Lung microvascular endothelial cell (primary cell): ENCODE results near the gene CENPQ. TPM values are rescaled to one million over a fixed set of nuclear protein-coding genes. Genes with fewer than 3 reads are reported as not detected.

Source experiments
- DNase-seq, 2 donors: peaks; one replicate each; pipeline versions ENCODE4 v3.0.0 to v3.0.0-alpha.2; 2010; ENCODE audit warnings: low read depth in 2 of 2
- total RNA-seq: library from RNA; depleted of rRNA; stranded (reverse); fragments of >200 nt; gene quantifications from 2 replicates; pipeline ENCODE4 v1.2.1, GENCODE V29; 2014

CENPQ gene
- total RNA-seq, 1 donor from 2014 or later = 2.0 TPM

DNA sequence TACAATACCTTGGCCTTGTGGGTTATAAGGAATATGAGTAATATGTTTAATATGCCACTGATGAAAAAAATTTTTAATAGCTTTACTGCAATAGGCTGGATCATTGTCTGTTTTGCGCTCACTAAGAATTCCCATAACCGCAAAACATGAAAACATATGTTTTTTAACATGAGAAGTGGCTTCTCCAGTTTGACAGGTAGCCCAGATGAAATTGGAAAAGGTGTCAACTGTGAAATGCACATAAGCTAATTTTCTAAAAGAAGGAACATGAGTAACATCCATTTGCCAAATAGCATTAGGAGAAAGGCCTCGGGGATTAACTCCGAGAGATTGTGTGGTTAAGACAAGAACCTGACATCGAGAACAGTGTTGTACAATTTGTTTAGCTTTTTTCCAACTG, 41.5 kb downstream of the CENPQ start:
- DNase-seq = no peak

DNA sequence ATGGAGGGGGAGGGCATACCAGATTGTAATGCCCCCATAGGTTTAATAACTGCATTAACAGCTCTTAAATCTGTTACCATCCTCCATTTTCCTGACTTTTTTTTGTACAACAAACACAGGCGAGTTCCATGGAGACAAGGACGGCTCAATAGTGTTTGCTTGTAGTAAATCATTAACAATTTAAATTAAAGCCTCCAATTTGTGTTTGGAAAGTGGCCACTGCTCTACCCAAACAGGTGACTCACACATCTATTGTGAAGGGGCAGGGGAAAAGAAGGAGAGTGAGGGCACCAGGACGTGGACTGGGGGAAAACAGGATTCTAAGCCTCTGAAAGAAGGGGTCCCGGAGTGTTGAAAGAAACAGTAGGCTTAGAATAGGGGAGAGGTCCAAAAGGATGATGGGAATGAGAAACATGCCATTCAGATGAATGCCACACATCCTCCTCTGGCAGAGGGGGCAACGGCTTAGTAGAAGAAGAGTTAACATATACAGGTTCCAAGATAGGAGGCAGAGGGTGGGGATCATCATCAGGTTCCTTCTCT, 43.5 kb downstream of the CENPQ start:
- no peak for DNase-seq

DNA sequence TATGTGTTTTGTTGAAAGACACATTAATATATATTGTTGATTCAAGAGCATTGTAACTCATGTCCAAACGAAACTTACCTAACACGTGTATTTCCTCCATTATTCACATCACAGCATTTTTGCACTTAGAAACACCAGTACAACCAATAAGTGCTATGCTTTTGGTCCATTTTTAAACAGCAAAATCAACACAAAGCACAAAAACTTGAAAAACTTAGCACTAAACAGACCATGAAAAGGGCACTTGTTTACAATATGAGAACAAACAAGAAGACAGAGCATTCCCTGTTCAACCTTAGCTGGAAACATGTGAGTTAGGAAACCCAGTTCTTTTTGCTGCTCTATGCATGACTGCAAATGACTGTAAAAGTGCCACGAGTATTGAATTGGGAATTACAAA, 46.2 kb downstream of the CENPQ start:
- no peak for DNase-seq

DNA sequence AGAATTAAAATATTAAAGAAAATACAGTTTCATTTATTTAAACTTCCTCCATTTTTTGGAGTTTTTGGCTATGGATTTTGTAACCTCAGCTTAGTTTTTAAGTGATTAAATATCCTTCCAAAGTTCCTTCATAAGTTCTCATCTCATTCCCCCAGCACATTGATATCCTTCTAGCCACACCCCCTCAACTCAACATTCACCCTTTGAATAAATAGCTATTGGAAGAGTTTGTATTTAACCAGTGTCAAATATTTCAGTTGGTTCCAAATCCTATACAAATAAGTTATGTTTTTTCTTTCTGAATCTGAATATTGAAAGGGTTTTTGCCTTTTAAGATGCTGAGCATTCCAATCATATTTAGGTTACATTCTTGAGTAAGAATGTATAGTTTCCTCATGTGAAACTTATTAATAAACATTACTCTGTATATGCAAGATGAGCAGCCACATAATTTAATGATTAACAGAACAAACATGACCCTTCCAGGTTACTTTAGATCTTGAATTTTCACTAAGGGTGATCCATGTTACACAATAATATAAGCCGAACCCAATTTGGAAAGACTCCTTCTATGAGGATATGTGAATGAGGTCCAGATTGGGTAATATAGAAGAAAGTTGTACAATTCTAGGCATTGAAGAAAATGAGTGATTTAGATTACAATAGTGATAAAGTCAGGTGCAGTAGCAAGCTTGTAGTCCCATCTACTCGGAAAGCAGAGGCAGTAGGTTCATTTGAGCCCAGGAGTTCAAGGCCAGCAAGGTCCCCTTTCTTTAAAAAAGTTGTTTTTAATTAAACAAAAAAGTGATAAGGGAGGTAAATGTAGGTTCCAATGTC, 50.2 kb downstream of the CENPQ start:
- DNase-seq = no peak

DNA sequence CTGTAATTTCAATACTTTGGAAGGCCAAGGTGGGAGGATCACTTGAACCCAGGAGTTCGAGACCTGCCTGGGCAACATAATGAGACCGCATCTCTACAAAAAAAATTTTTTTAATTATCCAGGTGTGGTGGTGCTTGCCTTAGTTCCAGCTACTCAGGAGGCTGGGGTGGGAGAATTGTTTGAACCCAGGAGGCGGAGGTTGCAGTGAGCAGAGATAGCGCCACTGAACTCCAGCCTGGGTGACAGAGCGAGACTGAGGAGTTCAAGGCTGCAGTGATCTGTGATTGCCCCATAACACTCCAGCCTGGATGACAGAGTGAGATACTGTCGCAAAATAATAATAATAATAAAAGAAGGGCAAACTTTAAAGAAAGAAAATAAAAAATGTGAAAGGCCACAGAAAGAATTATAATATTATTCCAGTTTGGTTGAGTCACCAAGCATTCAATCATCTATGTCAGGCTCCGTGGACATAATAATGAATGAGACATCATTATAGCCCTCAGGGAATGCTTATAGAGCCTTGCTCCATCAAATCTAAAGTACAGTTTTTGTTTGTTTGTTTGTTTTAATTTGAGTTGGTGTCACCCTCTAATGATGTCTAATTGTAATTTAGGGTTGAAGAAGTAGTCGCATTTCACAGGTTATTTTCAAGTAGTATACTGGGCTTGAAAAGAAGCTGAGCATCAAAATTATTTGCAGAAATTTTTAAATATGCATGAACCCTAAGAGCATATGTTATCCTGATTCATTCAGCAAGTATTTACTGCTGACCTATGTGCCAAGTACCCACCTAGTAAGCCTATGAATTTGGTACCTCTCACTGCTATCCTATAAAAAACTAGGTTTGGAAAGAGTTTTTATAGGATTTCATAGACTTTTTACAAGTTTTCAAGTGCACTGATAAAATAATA, 51.7 kb downstream of the CENPQ start:
- DNase-seq = no peak

DNA sequence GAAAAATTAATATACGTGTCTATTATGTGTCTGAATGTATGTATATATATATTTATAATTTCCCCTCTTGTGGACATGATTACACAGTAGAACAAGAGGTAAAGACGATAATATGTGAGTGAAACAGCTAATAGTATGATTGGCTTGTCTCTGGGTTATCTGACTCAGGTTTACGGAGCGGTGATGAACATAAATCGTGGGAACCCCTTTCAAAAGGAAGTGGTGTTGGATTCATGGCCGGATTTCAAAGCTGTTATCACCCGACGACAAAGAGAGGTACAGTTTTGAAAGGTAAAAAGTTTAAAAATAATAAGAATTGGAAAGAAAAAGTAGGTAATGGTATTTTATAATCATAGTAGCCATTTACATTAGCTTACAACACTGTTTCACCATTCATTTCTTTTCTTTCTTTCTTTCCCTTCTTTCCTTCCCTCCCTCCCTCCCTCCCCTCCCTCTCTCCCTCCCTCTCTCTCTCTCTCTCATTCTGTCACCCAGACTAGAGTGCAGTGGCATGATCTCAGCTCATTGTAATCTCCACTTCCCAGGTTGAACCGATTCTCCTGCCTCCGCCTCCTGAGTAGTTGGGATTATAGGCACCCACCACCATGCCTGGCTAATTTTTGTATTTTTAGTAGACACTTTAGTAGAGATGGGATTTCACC, 52.4 kb downstream of the CENPQ start:
- no peak for DNase-seq

DNA sequence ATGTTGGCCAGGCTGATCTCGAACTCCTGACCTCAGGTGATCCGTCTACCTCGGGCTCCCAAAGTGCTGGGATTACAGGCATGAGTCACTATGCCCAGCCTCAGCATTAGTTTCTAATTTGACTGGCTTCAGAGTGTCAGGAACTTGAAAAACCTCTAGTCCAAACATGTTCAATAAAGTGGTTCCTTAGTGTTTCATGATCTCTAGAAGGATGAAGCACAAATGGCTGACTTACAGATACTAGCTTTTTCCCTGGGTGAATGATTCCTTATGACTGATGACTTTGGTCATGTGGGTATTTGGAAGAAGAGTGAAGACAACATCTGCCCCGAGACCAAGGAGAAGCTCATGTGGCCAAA, 53.0 kb downstream of the CENPQ start:
- DNase-seq = no peak

DNA sequence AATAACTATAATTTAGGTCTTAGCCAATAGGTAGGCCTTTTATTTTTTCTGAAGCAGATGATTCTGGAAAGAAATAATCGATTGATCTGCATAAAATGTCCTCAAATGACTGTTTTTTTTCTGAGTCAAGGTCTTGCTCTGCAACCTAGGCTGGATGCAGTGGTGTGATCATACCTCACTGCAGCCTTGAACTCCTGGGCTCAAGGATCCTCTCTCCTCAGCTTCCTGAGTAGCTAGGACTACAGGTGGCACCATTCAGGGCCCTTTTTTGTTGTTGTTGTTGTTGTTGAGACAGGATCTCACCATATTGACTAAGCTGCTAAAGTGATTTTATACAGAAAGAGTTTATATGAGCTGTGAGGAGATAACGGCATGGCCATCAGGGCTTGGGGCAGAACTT, 54.7 kb downstream of the CENPQ start:
- DNase-seq = no peak

DNA sequence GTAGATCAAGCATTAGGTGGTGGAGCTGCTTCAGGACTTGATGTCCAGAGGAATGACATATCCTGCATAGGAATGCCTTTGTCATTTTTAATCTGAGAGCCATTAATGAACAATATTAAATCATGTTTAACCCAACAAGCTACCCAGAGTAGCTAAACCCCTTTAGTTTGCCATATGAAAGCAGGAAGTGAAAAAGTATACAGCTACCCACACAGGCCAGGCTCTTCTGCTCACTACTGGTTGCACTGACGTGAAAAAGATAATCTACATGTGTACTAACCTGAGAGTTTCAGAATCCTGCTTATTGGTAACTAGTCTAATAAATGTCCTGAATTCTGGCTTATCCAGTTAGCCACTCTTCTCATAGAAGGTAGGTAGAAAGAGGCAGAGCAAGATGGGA, 56.5 kb downstream of the CENPQ start:
- no peak for DNase-seq

DNA sequence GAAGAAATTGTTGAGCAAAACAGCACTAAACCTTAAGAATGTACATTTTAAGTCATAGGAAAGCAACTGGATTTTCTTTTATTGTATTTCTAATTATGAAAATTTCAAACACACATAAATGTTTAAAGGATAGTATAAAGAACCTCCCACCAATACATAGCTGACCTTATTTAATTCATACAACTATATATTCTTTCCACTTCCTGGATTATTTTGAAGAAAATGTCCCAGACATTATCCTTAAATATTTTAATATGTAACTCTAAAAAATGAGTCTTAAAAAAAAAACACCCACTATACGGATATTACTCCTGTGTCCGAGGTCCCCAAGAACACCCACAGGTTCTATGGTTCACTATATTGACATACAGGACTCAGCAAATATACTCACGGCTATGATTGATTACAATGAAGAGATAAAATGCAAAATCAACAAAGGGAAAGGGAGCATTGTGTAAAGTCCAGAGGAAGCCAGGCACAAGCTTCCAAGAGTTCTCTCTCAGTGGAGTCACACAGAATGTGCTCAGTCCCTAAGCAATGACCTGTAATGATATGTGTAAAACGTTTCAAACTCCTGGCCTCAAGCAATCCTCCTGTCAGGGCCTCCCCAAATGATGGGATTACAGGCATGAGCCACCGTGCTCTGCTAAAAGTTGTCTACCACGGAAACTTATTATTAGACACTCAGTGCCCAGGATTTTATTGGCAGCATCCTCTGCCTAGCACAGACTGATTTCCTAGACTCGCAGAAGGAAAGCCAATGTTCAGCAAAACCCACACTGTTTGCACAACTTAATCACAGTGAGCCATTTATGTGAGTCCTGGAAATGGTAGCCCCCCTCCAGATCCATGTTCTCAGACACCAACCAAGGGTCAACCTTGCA, 59.8 kb downstream of the CENPQ start:
- DNase-seq = no peak

DNA sequence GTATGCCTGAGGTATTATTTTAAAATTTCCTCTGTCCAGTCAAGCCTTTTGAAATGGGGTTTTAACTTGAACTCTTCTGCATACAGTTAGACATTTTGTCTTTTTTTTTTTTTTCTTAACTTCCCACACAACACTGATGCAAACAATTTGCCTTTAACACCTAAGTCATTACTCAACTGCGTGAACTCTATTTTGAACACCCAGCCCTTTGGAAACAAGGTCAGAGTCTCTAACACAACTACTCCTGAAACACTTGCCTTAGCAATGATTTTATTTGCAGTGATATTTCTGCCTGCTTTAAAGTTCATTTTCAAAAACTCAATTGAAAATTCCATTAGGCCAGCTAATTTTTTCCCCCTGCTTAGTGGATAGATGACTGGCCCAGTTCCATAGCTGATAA, 60.7 kb downstream of the CENPQ start:
- no peak for DNase-seq

DNA sequence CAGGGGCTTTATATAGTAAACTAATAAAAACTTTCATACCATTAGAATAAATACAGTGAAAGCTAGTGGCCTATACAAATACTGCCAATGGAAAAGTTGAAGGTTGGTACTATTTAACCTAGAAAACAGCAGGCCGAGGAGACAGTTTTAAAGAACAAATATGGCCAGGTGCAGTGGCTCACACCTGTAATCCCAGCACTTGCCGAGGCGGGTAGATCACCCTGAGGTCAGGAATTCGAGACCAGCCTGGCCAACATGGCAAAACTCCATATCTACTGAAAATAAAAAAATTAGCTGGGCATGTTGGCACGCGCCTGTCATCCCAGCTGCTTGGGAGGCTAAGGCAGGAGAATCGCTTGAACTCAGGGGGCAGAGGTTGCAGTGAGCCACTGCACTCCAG, 61.4 kb downstream of the CENPQ start:
- DNase-seq = no peak

DNA sequence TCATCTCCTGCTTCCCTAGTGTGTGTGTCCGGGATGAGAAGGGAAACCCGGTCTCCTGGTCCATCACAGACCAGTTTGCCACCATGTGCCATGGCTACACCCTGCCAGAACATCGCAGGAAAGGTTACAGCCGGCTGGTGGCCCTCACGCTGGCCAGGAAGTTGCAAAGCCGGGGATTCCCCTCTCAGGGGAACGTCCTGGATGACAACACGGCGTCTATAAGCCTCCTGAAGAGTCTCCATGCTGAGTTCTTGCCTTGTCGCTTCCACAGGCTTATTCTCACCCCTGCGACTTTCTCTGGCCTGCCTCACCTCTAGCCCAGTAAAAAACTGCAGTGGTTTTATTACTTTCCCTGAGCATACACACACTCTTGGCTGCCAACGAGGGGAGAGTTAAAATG, 63.4 kb downstream of the CENPQ start:
- DNase-seq = peak in 1 of 2 donors; percentile 3

DNA sequence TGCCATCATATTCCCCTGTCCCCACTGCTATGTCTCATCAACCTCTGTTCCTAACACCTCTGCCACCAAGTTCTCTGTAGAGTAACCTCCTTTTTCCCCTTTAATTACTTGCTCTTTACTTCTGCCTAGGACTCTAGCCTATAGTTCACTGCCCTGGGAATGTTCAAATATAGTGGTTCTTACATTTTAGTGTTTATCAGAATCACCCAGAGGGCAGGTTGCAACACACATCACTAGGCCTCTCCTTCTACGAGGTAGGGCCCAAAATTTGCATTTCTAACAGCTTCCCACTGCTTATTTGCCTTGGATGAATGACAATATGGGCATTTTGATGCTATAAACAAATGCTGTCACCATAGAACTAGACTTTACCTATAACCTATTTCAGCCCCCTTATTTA, 64.2 kb downstream of the CENPQ start:
- no peak for DNase-seq

DNA sequence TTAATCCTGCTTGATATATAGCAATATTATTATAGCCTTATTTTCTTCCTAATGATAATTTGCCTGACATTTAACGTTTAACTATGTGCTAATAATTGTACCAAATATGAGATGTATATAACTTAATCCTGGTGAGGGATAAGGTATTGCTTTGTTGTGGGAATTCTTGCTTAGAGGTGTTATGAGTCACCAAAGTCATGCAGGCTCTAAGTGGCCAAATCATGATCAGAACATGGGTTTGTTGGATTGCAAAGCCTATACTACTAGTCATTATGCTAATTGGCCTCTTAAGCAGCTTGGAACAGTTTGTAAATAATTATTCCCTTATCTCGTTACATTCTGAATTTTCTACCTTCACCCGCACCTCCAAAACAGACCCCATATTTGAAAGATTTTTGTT, 65.4 kb downstream of the CENPQ start:
- DNase-seq = no peak

DNA sequence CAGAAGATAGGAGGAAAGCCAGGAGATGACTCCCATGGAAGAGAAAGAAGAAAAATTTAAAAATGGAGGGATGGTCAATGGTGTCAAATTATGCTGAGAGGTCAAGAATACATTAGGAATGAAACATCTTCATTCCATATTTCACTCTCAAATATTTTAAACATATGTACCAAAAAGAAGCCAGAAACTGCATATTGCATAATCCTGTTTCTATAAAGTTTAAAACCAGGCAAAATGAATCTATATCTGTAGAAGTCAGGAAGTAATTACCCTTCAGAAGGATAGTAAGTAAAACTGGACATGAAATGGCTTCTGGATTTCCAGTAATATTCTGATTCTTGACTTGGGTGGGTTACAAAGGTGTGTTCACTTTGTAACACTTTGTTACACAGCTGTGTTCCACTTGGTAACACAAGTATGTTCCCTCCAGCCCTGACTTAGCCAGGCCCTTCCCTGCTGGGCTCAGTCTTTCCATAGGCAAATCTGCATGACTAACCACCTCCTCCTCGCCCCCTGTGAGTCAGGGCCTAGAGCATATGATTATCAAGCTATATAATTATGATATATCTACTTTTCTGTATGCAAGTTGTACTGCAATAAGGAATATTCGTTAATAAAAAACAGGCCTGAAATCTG, 67.1 kb downstream of the CENPQ start:
- no peak for DNase-seq

DNA sequence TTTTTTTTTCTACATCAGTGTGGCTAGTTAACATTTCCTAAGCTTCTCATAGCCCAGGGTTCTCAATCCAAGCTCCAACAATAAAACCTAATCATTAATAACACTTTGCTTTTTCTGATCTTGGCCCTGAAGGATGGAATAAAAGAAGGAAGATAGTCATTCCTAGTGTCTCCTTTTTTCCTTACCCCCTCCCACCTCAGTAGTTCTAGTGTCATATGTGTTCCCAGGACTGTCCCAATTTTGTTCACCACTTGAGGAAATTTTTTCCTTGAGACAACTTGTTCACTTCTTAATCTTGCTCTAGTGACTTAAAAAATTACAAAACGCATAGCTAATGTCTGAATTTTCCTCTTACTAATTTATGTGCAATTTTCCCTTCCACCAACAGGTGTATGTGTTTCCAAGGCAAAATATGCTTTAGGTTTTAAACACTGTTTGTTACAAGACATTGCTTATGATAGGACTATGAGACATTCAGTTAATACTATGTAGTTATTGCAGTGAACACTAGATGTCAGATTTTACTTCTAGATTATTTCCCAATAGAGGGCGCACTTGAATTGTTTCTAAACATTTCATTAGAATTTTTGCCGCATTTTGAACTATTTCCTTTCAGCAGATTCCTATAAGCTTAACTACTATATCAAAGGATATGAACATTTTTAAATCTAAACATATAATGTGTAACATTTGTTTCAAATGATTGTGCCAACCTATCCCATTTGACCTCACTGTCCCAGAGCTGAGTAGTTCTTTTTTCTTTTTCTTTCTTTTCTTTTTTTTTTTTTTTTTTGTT, 68.8 kb downstream of the CENPQ start:
- peak; percentile 71 to 86 for DNase-seq

DNA sequence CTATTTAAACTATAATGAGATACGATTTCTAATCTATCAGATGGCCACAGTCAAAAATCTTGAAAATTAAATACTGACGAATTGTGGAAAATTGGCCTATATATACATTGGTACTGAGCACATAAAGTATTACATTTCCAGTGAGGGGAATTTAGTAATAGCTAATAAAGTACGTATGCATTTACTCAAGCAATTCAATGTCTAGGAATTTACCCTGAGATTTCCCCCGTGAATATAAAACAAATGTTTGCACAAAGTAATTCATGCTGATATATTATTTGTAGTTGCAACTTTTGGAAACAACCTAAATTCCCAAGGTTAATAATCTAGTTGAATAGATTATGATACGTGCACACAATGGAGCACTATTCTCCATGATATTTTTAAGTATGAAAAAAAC, 72.6 kb downstream of the CENPQ start:
- DNase-seq = no peak

DNA sequence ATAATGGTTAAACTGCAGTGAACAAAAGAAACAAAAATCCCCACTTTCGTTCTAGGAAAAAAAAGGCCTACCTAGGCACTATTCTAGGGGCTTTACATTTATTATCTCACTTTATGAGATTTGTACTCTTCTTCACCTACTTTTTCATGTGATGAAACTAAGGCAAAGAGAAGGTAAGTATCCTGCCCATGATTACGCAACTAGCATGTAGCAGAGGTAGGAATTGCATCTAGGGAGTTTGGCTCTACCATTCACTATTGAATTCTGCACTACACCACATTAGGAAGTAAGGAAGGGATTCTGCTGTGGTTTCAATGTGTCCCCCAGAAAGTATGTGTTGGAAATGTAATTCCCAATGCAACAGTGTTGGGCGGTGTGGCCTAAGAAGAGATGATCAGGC, 75.9 kb downstream of the CENPQ start:
- DNase-seq = no peak

DNA sequence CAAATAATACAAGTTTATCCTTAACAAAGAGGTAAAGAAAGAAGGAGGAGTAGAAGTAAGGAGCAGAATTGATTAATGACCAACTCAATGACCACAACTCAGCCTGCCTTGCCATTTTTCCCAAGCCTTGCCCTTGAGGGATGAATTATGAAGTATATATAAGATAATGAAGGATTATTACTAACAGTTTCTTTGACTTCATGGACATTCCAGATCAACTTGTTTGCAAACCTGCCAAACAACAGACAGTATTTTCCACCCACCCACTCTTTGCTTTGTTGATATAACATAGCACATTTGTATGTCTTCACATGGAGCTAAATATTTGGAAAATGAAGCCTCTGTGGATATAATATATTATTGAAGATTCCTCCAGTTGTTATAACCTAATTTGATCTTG, 77.4 kb downstream of the CENPQ start:
- no peak for DNase-seq
